Globus pallidus (tissue), 1 donor: Measurements from ENCODE around the gene ASCL4.

Source experiments
- DNase-seq: peaks from one replicate; pipeline ENCODE4 v3.0.0-alpha.2; 2015; ENCODE audit warnings: low spot score

The ASCL4 gene

GRCh38 chr12:107778383-107779025 is 4.0 kb downstream of the ASCL4 start:
- DNase-seq, result no peak

- peak; percentile 41 for DNase-seq
Measured at GRCh38 chr12:107779077-107779831, 4.8 kb downstream of the ASCL4 start.

GRCh38 chr12:107780298-107780697 is 5.8 kb downstream of the ASCL4 start:
- DNase-seq, result peak; percentile 38

GRCh38 chr12:107782067-107782466 is 7.6 kb downstream of the ASCL4 start:
- DNase-seq, result no peak

- DNase-seq, result no peak
Measured at GRCh38 chr12:107783406-107784376, 9.2 kb downstream of the ASCL4 start.

- no peak for DNase-seq
Measured at GRCh38 chr12:107788281-107788680, 13.8 kb downstream of the ASCL4 start.

GRCh38 chr12:107788690-107789458 is 14.4 kb downstream of the ASCL4 start:
- no peak for DNase-seq

- DNase-seq, result no peak
Measured at GRCh38 chr12:107791465-107792089, 17.1 kb downstream of the ASCL4 start.

- DNase-seq, result no peak
Measured at GRCh38 chr12:107794451-107794850, 19.9 kb downstream of the ASCL4 start.

- no peak for DNase-seq
Measured at GRCh38 chr12:107798580-107798979, 24.1 kb downstream of the ASCL4 start.

- no peak for DNase-seq
Measured at GRCh38 chr12:107801150-107801549, 26.6 kb downstream of the ASCL4 start.

- no peak for DNase-seq
Measured at GRCh38 chr12:107803092-107803491, 28.6 kb downstream of the ASCL4 start.

- no peak for DNase-seq
Measured at GRCh38 chr12:107805488-107806180, 31.1 kb downstream of the ASCL4 start.

- DNase-seq, result no peak
Measured at GRCh38 chr12:107807471-107808150, 33.1 kb downstream of the ASCL4 start.

GRCh38 chr12:107817250-107817649 is 42.7 kb downstream of the ASCL4 start:
- no peak for DNase-seq

GRCh38 chr12:107818984-107819383 is 44.5 kb downstream of the ASCL4 start:
- no peak for DNase-seq

GRCh38 chr12:107822356-107822755 is 47.9 kb downstream of the ASCL4 start:
- peak; percentile 8 for DNase-seq
